Colonic mucosa (tissue), 4 donors: ENCODE results near the gene PRR30. TPM values are rescaled to one million over a fixed set of nuclear protein-coding genes. Genes with fewer than 3 reads are reported as not detected.
A peak's percentile ranks its signal among the peaks of the same experiment; 100 is the strongest.

Experiments used
- DNase-seq: peaks from one replicate; pipeline ENCODE4 v3.0.0-alpha.2; 2020
- H3K27ac ChIP-seq: fragments of 200-600 bp; one replicate; pipeline ENCODE4 v1.8.0; 2021
- H3K27me3 ChIP-seq: fragments of 200-600 bp; one replicate; pipeline ENCODE4 v1.8.0; 2021
- H3K36me3 ChIP-seq: fragments of 200-600 bp; one replicate; pipeline ENCODE4 v1.8.0; 2021
- H3K4me1 ChIP-seq: fragments of 200-600 bp; one replicate; pipeline ENCODE4 v1.8.0; 2021; ENCODE audit warnings: mild to moderate bottlenecking
- H3K4me3 ChIP-seq: fragments of 200-600 bp; one replicate; pipeline ENCODE4 v1.8.0; 2021
- H3K9ac ChIP-seq, 2 donors: one replicate each; pipeline ENCODE4 v1.7.0; 2013; ENCODE audit warnings: control low read depth in 2 of 2, low read depth in 2 of 2, low read length in 2 of 2
- H3K9me3 ChIP-seq: fragments of 200-600 bp; one replicate; pipeline ENCODE4 v1.8.0; 2021
- intact Hi-C: fragments of 100-400 bp; cut with DNase I; formaldehyde crosslinking; loops from one replicate; pipeline ENCODE4 v1.14.1; 2022
- total RNA-seq, 2 donors: library from RNA; stranded (reverse); fragmentation: NEBNext Ultra II Directional in 1 of 2; extraction: Animal tissue kit (Norgen Biotek cat#: 25700) in 1 of 2; gene quantifications; one replicate each; pipeline ENCODE4 v1.2.1, GENCODE V29; 2021
- TF ChIP-seq, protein P1 (sequence below): fragments of 200-600 bp; IDR thresholded peaks from one replicate; pipeline ENCODE4 v1.8.0; 2022; ENCODE audit warnings: antibody characterized with exemption, mild to moderate bottlenecking
- donor health status: healthy.
- donor health status: DM: no; HTN: no; CAD: no.
- donor health status: DM: no; HTN: no; CAD: no.

Gene PRR30
- total RNA-seq, 2 donors from 2014 or later: not detected

DNA sequence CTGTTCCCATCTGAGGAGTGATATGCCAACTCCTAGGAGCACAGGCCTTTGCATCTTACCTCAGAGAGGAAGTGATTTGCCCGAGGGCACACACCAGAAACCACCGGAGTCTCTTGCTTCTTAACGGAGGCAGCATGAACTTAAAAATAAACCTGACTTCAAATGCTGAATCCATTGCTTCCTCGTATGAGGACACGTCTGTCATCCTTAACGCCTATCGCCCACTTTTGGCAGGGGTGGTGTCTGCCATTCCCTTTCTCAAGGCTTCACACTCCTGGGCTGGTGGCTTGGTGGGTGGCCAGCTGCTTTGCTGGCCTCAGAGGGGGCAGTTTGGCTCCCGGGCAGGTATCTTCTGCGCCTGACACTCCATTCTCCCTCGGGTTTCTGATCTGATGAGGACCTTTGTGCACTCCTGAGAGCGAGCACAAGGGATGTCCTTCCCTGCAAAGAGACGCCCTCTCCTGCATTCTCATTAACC lies 3.7 kb downstream of the PRR30 start:
- TF ChIP-seq, protein P1, sequence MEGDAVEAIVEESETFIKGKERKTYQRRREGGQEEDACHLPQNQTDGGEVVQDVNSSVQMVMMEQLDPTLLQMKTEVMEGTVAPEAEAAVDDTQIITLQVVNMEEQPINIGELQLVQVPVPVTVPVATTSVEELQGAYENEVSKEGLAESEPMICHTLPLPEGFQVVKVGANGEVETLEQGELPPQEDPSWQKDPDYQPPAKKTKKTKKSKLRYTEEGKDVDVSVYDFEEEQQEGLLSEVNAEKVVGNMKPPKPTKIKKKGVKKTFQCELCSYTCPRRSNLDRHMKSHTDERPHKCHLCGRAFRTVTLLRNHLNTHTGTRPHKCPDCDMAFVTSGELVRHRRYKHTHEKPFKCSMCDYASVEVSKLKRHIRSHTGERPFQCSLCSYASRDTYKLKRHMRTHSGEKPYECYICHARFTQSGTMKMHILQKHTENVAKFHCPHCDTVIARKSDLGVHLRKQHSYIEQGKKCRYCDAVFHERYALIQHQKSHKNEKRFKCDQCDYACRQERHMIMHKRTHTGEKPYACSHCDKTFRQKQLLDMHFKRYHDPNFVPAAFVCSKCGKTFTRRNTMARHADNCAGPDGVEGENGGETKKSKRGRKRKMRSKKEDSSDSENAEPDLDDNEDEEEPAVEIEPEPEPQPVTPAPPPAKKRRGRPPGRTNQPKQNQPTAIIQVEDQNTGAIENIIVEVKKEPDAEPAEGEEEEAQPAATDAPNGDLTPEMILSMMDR: no peak

DNA sequence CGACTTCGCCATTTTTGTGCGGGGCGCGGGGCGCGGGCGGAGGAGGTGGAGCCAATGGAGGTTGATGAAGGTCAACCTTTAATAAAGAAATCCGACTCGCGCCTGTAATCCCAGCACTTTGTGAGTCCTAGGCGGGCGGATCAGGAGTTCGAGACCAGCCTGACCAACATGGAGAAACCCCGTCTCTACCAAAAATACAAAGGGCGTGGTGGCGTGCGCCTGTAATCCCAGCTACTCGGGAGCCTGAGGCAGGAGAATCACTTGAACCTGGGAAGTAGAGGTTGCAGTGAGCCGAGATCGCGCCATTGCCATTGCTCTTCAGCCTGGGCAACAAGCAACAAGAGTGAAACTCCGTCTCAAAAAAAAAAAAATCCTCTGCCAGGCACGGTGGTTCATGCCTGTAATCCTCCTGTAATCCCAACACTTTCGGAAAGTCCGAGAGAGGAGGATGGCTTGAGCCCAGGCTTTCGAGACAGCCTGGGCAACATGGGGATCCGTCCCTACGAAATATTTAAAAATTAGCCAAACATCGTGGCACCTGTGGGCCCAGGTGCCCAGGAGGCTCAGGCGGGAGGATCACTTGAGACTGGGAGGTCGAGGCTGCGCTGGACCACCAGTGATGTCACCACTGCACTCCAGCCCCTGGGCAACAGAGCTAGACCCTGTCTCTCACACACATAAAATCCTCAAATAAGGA lies 4.3 kb downstream of the PRR30 start:
- Histone ChIP-seq H3K27ac (no peak overlapping the region), H3K9me3 (no peaks in the 10 kb centered on the region), H3K36me3 (no peaks in the 10 kb centered on the region), H3K4me1 (no peaks in the 10 kb centered on the region), H3K27me3 (no peaks in the 10 kb centered on the region), H3K4me3 (peak overlapping the region; percentile 94), H3K9ac (no peak overlapping the region)
- DNase-seq: no peak
- intact Hi-C loops: no loop called here
- TF ChIP-seq, protein P1: no peak

More for the DNA sequence above, 3.7 kb downstream of the PRR30 start:
- DNase-seq: no peak
- no peak overlapping the region for H3K27ac ChIP-seq
- intact Hi-C loops: no loop called here
- no peak overlapping the region for H3K9ac ChIP-seq
- no peaks in the 10 kb centered on the region for H3K27me3 ChIP-seq
- no peaks in the 10 kb centered on the region for H3K36me3 ChIP-seq
- H3K9me3 ChIP-seq: no peaks in the 10 kb centered on the region
- H3K4me1 ChIP-seq: no peaks in the 10 kb centered on the region
- H3K4me3 ChIP-seq: no peak overlapping the region

DNA sequence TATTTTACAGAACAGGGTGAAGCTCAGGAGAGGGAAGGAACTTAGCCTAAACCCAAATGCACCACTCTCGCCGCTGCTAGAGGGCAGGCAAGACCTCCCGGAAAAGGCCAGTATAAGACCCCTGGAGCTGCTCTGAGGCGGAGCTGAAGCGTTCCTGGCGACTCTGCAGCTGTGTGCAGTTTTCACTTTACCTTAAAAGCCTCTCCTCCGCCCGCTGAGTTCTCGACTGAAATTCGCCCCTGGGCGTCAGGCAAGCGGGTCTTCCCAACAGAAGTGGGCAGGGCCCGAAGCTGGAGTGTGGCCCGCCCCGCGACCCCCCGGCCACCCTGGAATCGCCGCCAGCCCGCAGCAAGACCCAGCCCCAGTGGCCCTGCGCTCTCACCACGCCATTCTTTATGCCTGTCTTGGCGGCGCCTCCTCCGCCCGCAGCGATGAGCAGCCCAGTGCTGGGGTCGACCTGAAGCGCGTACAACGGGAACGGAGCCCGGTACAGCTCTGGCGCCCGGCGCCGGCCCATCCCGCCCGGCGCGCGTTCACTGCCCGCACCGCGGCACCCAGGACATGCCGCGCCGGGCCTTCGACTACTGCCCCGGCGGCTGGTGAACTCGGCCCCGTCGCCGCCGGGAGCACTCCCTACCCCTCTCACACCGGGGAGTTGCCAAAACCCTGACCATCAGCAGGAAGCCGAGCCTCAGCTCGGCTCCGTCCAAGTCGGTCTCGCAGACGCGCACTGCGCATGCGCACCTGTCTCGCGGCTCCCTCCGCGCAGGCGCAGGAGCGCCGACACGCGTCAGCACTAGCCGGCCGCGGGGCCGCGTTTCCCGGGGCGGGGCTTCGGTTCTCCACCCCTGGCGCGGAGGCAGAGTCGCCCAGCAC lies 5.1 kb downstream of the PRR30 start, which contains the start of gene PREB:
PREB (minus strand) TSS at position 732 of the 876 bp plus-strand sequence; CDS start at position 517, 215 bp downstream.
- H3K9ac ChIP-seq: peak within 1 kb of the TSS; percentile 91 to 99
- DNase-seq: peak; percentile 97
- no peaks in the 10 kb centered on the region for H3K4me1 ChIP-seq
- H3K4me3 ChIP-seq: peak within 1 kb of the TSS; percentile 94
- intact Hi-C loops: no loop called here
- H3K9me3 ChIP-seq: no peaks in the 10 kb centered on the region
- peak within 1 kb of the TSS; percentile 86 for H3K27ac ChIP-seq
- H3K36me3 ChIP-seq: no peaks in the 10 kb centered on the region
- TF ChIP-seq, protein P1: no peak
- no peaks in the 10 kb centered on the region for H3K27me3 ChIP-seq

DNA sequence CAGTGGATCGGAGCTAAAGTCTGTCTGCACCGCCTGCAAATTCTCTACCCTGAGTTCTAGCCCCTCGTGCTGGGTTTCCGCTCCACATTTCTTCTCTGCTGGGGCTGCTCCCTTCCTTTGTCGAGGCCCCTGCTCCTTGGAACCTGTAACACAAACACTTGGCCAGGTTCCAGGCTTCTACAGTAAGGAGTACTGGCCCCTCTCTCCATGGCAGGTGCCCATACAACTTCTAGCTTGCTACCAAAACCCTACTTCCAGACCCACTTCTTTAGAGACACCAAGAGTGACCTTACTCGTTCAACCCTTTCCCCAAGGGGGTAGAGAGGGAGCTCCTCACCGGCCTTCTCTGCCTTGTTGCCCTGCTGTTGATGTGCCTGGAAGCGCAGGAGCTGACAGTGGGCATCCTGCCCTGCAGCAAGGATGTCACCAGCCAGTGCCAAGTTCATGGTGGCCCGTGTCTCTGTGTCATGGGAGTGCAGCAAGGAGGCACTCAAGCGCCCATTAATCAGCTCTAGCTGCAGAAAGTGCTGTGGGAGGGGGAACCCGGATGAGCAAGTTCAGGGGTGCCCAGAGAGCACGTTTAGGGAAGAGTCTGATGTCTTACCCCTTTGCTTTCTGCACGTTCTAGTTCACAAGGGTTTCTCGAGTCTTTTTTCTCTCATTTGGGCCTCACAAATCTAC lies 5.9 kb downstream of the PRR30 start:
- Histone ChIP-seq H3K27ac (no peak overlapping the region), H3K36me3 (no peaks in the 10 kb centered on the region), H3K9ac (peak overlapping the region; percentile 91 to 99), H3K27me3 (no peaks in the 10 kb centered on the region), H3K4me1 (no peaks in the 10 kb centered on the region), H3K4me3 (peak overlapping the region; percentile 94), H3K9me3 (no peaks in the 10 kb centered on the region)
- intact Hi-C loops: no loop called here
- TF ChIP-seq, protein P1: no peak
- DNase-seq: no peak

DNA sequence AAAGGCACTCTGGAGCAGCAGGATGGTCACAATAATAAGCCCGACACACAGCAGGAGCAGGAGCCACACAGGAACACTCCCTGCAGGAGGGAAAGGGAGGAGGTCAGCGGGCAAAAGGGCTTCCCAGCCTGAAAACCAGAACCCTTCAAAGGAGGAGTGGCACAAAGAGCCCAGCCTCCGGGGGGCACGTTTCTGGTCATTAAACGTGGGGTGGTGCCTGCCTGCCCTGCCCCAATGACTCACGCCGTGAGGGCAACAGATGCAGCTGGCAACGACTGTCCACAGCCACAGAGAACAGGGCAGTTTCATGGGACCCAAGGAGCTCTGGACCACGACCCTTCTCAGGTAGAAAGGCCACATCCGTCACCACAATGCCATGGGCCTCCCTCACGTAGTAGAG lies 7.8 kb downstream of the PRR30 start:
- Histone ChIP-seq H3K9ac (no peak overlapping the region), H3K27ac (no peak overlapping the region), H3K27me3 (no peaks in the 10 kb centered on the region), H3K4me3 (no peak overlapping the region), H3K36me3 (no peaks in the 10 kb centered on the region), H3K9me3 (no peaks in the 10 kb centered on the region), H3K4me1 (no peaks in the 10 kb centered on the region)
- no peak for DNase-seq
- intact Hi-C loops: no loop called here
- TF ChIP-seq, protein P1: no peak
